GM18526 (cell line): ENCODE data around the gene SEBOX.

ENCODE experiments used
- POLR2A ChIP-seq: IDR thresholded peaks from 3 replicates; pipeline ENCODE4 v1.6.1; 2011; ENCODE audit not compliant: insufficient read length; ENCODE audit errors: extremely low read depth

SEBOX gene

DNA sequence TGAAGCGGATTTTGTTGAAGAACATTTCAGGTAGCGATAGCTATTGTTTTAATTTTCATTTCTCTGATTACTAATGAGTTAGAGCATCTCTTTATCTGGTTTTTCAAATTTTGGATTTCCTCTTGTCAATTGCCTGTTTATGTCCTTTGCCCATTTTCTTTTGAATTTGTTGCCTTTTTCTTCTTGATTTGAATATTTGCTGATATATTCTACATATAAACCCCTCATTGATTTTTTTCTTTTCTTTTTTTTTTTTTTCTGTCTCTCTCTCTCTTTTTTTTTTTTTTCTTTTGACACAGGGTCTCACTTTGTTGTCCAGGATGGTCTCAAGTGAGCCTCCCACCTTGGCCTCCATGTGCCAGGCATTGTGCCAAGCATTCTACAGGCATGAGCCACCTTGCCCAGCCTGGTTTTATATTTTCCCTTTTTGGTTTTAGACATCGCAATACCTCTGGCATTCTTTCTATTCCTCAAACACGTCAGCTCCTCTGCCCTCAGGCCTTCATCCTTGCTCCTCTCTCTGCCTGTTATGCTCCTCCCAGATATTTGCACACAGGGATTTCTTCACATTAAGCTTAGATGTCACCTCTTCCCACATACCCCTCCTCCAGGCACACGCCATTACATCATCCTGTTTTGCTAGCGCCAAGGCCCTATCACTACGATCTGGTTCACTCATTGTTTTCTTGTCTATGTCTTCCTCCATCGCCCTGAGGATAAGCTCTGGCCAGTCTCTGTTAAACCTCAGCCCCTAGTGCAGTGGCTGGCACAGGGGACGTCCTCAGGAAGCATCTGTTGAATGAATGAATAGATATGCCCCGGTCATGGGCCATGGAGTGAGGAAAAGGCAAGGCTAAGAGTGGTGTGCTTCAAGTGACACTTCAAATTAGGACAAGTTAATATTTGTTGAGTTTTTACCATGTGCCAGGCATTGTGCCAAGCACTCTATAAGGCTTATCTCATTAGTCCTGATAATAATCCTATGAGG, 15.1 kb upstream of the SEBOX start:
- TF ChIP-seq POLR2A, result no peak

DNA sequence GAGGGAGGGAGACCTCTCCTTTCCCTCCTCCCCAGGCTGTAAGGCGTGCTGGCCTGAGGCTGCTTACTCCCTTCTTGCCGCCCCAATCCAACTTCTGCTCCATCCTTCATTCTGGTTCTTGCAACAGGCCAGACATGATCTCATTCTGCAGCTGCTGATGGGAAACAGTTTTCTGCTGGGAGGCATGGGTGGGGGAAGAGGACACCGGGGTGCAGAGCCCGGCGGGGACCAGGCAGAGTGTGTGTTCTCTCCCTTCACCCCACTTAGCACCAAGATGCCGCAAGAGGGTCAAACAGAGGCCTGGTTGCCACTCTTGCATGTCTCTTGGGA, 7.9 kb upstream of the SEBOX start:
- no peak for TF ChIP-seq POLR2A

- TF ChIP-seq POLR2A, result no peak
Measured at GRCh38 chr17:28372203-28372944, 7.4 kb upstream of the SEBOX start.

GRCh38 chr17:28371245-28372202, 6.5 kb upstream of the SEBOX start, which contains the start of gene SARM1:
SARM1 (plus strand) TSS chr17:28371694; CDS start chr17:28372033, 339 bp downstream.
- TF ChIP-seq POLR2A, result no peak

GRCh38 chr17:28370744-28371103, 5.7 kb upstream of the SEBOX start:
- TF ChIP-seq POLR2A, result no peak

- no peak for TF ChIP-seq POLR2A
Measured at GRCh38 chr17:28370035-28370743, 5.2 kb upstream of the SEBOX start, which contains the start of gene VTN. VTN (minus strand) TSS chr17:28370307; CDS start chr17:28370203, 104 bp downstream.

DNA sequence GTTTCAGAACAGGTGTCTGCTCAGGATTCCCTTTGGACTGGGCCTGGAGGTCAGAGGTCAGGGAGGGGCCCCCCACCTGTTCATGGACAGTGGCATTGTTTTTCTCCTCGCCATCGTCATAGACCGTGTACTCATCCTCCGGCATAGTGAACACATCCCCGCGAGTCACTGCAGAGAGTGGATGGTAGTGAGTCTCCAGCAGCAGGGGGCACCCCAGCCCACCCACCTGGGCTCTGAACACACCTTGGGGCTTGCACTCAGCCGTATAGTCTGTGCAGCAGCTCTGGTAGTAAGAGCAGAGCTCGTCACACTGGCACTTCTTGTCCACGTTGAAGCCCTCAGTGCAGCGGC, 4.7 kb upstream of the SEBOX start:
- TF ChIP-seq POLR2A, result no peak

GRCh38 chr17:28368915-28369683, 4.1 kb upstream of the SEBOX start:
- TF ChIP-seq POLR2A, result no peak

DNA sequence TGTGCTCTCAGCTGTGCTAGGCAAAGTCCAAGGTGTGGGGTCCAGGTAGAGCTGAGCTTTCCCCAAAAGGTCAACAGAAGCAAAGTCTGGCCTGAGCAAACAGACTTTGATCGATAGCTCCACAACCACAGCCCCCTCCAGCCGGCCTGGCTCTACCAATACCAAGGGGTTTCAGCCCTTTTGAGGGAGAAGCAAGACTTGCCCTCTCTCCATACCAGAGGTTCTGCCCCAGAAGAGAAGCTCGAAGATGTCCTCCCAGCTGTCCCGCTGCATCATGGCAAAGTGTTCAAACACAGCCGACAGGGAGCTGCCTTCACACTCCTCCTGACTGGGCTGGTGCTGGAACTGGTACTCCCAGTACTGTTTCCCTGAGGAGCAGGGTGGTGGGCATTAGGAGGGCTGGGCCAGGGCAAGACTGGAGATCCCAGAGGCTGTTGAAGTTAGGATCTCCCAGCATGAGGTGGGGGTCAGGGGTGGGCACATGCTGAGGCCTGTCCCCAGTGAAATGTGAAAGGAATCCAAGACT, 3.4 kb upstream of the SEBOX start:
- no peak for TF ChIP-seq POLR2A

- no peak for TF ChIP-seq POLR2A
Measured at GRCh38 chr17:28367641-28368305, 2.8 kb upstream of the SEBOX start.

- TF ChIP-seq POLR2A, result no peak
Measured at GRCh38 chr17:28366605-28367004, 1.6 kb upstream of the SEBOX start.

DNA sequence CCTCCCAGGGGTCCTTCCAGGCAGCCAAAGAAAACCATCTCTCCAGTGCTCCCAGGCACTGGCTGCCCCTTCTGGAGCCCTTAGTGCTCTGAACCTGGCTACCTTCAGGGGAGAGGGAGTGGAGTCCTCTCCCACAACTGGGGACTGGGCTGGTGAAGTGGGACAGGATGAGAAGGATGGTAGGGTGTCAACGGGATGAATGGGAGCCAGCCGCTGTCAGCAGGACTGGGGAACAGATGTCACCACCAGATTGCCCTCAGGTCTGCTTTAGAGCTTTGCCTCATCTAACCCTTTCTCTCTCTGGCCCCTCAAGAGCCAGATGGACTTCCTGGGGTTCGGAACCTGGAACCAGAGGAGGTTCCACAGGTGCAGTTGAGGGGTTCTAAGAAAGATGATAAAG, 488 bp upstream of the SEBOX start:
- TF ChIP-seq POLR2A, result no peak
